Measurements from ENCODE around the gene USH2A. TPM values are rescaled to one million over a fixed set of nuclear protein-coding genes. Genes with fewer than 3 reads are reported as not detected.
A peak's percentile ranks its signal among the peaks of the same experiment; 100 is the strongest.

USH2A gene
- polyA plus RNA-seq, 2 of the 4 experiments (the other 2 are of a cell fraction), result not detected

- Histone ChIP-seq H3K9me3 (no peaks in the 10 kb centered on the region), H3K4me1 (no peaks in the 10 kb centered on the region), H3K4me3 (no peak overlapping the region), H3K27ac (no peak overlapping the region), H3K4me2 (no peak overlapping the region)
- TF ChIP-seq MAFK (IDR thresholded peaks at IDR 0.05; ENCODE audit: partially characterized antibody) (no peak), SREBF2 (IDR thresholded peaks at IDR 0.05) (no peak), TFCP2L1 (CRISPR knock-in tag; IDR thresholded peaks at IDR 0.05) (no peak), ELK1 (IDR thresholded peaks at IDR 0.05; ENCODE audit: low read depth, low read length) (no peak)
- ATAC-seq (no peak), DNase-seq (ENCODE audit: low read depth in 1 of 2, low spot score in 1 of 2) (no peak), FAIRE-seq (no peak)
- WGBS (ENCODE audit: missing lambda C conversion rate), result 12% methylated on average over 2 of the region's 2 CpGs
- POLR2A ChIA-PET, result no interaction called here
- CTCF ChIA-PET, result no interaction called here
Observed at GRCh38 chr1:216044538-216044937, 378.7 kb downstream of the USH2A start.

- 6% methylated on average over 3 of the region's 3 CpGs for WGBS (ENCODE audit: missing lambda C conversion rate)
Observed at GRCh38 chr1:216034506-216034905, 388.7 kb downstream of the USH2A start.

GRCh38 chr1:216032961-216033614 is 390.2 kb downstream of the USH2A start:
- Histone ChIP-seq H3K9me3 (no peaks in the 10 kb centered on the region), H3K27ac (no peak overlapping the region), H3K4me2 (no peak overlapping the region), H3K4me3 (no peak overlapping the region), H3K4me1 (no peaks in the 10 kb centered on the region)
- ChIA-PET CTCF (no interaction called here), POLR2A (no interaction called here)
- ATAC-seq, result no peak
- FAIRE-seq, result no peak
- no peak for DNase-seq (ENCODE audit: low read depth in 1 of 2, low spot score in 1 of 2)
- TF ChIP-seq RNF2 (IDR thresholded peaks at IDR 0.05; ENCODE audit: borderline replicate concordance, low read depth) (no peak), CEBPB (IDR thresholded peaks at IDR 0.05) (no peak), TFCP2L1 (CRISPR knock-in tag; IDR thresholded peaks at IDR 0.05) (no peak), HDAC2 (IDR thresholded peaks at IDR 0.05) (no peak), FOXS1 (CRISPR knock-in tag; IDR thresholded peaks at IDR 0.05) (no peak)

More at GRCh38 chr1:216034506-216034905, 388.7 kb downstream of the USH2A start:
- Histone ChIP-seq H3K9me3 (no peaks in the 10 kb centered on the region), H3K27ac (no peak overlapping the region), H3K4me2 (no peak overlapping the region), H3K4me1 (no peaks in the 10 kb centered on the region), H3K4me3 (no peak overlapping the region)
- no peak for TF ChIP-seq HEYL (CRISPR knock-in tag; IDR thresholded peaks at IDR 0.05)
- TF ChIP-seq TP53 (CRISPR knock-in tag; IDR thresholded peaks at IDR 0.05), result no peak
- TF ChIP-seq PHF8 (IDR thresholded peaks at IDR 0.05; ENCODE audit: borderline replicate concordance, low read depth), result no peak
- TF ChIP-seq RAD21 (conservative IDR thresholded peaks at IDR 0.05 in 1 of 2, IDR thresholded peaks at IDR 0.05 in 1 of 2), result 0 out of 5 replicates have a peak, but pooled peaks of 1 of the 2 experiments have one; percentile 7
- TF ChIP-seq RCOR1 (IDR thresholded peaks at IDR 0.05; ENCODE audit: low read depth, low read length), result no peak
- DNase-seq (ENCODE audit: low read depth in 1 of 2, low spot score in 1 of 2) (no peak), ATAC-seq (no peak), FAIRE-seq (no peak)
- ChIA-PET CTCF (no interaction called here), POLR2A (no interaction called here)

GRCh38 chr1:216032284-216032683 is 391.0 kb downstream of the USH2A start:
- no peak overlapping the region for H3K4me2 ChIP-seq
- H3K4me3 ChIP-seq, result no peak overlapping the region
- no peaks in the 10 kb centered on the region for H3K4me1 ChIP-seq
- TF ChIP-seq REST (IDR thresholded peaks at IDR 0.05) (no peak), NPAS2 (CRISPR knock-in tag; IDR thresholded peaks at IDR 0.05; ENCODE audit: borderline replicate concordance) (no peak), CBX2 (IDR thresholded peaks at IDR 0.05; ENCODE audit: borderline replicate concordance, low read depth) (no peak), PHF8 (IDR thresholded peaks at IDR 0.05; ENCODE audit: borderline replicate concordance, low read depth) (no peak), HOXA7 (CRISPR knock-in tag; IDR thresholded peaks at IDR 0.05) (no peak), EP300 (IDR thresholded peaks at IDR 0.05) (no peak), HES2 (IDR thresholded peaks at IDR 0.05) (no peak), ELK1 (IDR thresholded peaks at IDR 0.05; ENCODE audit: low read depth, low read length) (no peak)
- H3K27ac ChIP-seq, result no peak overlapping the region
- no peak for DNase-seq (ENCODE audit: low read depth in 1 of 2, low spot score in 1 of 2)
- POLR2A ChIA-PET, result no interaction called here
- ATAC-seq, result no peak
- 12% methylated on average over 1 of the region's 1 CpG for WGBS (ENCODE audit: missing lambda C conversion rate)
- H3K9me3 ChIP-seq, result no peaks in the 10 kb centered on the region
- no peak for FAIRE-seq
- CTCF ChIA-PET, result no interaction called here
